ENCODE measurements around the gene SNX25. TPM values are rescaled to one million over a fixed set of nuclear protein-coding genes. Genes with fewer than 3 reads are reported as not detected.

SNX25 gene
- total RNA-seq, 2 donors from 2014 or later: 28.2 to 31.2 TPM

DNA sequence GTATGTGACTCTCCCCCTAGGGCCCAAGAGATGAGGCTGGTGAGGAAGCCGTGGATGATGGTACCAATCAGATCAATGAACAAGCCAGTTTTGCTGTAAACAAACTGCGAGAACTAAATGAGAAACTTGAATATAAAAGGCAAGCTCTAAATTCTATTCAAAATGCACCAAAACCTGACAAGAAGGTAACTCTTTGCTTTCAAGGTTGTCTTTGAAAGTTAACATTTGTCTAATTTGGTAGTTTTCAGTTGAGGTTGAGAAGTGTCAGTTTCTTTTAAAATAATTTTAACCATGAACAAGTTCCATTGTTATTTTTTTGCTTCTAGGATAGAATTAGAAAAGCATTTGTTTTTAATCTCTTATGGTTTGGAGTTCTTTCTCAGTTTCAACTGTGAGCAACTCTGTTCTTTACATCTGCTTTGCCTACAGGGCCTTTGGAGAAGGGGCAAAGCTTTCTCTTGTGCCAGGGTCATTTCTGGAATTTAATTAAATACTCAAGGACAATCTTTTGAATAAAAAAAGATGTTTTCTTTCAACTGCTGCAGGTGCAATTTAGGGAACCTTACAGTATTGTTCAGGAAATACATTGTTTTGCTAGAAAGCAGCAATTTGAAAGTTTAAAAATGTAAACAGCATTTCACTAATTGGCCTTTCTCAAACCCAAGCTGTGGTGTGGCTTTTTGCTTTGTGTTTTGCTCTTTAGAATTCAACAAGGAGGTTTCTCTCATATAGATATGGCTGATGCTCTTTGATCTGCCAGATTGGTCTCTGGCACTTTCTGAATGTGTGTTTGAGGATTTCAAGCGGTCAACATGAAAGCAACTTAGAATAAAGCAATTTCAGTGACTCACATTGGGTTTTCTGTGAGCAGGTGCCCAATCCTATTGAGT is 123.4 kb downstream of the SNX25 start:
- Mint-ChIP-seq H3K27me3 (no peaks in the 10 kb centered on the region), H3K4me3 (no peak overlapping the region), H3K4me1 (peaks cover 12% of the 10 kb centered on the region), H3K9me3 (no peaks in the 10 kb centered on the region), H3K36me3 (ENCODE audit: low read depth) (peaks cover 31% of the 10 kb centered on the region), H3K27ac (peak overlapping the region; percentile 51)
- peak; percentile 90 for ATAC-seq (replicated peaks)

DNA sequence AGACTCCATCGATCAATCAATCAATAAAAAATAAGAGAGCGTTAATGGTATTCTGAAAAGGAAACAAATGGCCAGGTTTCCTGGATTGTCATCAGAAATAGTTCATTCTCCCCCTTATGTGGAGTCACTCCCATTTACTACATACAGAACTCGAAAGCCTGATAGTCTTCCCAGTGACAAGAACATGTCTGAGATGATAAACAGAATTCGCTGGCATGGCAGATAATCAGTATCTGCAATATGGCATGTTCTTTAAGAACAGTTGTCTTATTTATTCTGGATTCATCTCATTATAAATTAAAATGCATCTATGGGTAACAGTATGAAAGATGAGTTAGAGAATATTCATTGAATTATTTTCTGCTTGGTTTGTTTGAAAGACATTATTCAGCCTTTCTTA is 124.9 kb downstream of the SNX25 start:
- no peak for ATAC-seq (replicated peaks)
- H3K4me1 Mint-ChIP-seq: peaks cover 14% of the 10 kb centered on the region
- no peak overlapping the region for H3K27ac Mint-ChIP-seq
- H3K4me3 Mint-ChIP-seq: no peak overlapping the region
- H3K27me3 Mint-ChIP-seq: no peaks in the 10 kb centered on the region
- peaks cover 40% of the 10 kb centered on the region for H3K36me3 Mint-ChIP-seq (ENCODE audit: low read depth)
- no peaks in the 10 kb centered on the region for H3K9me3 Mint-ChIP-seq

GRCh38 chr4:185335579-185335978 is 126.2 kb downstream of the SNX25 start:
- Mint-ChIP-seq H3K27ac (no peak overlapping the region), H3K4me3 (no peak overlapping the region), H3K36me3 (ENCODE audit: low read depth) (peaks cover 44% of the 10 kb centered on the region), H3K27me3 (no peaks in the 10 kb centered on the region), H3K9me3 (no peaks in the 10 kb centered on the region), H3K4me1 (peaks cover 18% of the 10 kb centered on the region)
- peak; percentile 55 for ATAC-seq (replicated peaks)

DNA sequence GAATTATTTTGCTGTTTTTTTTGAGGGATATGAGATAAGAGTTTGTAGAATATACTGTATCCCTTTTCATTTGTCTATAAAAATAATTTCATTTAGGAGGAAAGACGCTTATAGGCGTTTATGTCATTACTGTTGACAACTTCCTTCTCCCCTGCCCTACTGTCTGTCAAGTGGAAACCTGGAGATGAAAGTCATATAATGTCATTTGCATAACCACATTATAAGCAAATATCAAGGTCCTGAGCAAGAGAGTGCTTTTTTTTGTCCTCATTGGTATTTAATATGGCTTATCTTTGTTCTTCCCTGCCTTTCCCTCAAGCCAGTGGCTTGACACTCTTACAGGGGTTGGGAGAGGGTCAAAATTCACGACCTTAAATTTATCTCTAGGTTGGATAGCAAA is 130.5 kb downstream of the SNX25 start:
- no peaks in the 10 kb centered on the region for H3K9me3 Mint-ChIP-seq
- peaks cover 37% of the 10 kb centered on the region for H3K4me1 Mint-ChIP-seq
- no peak for ATAC-seq (replicated peaks)
- peaks cover 53% of the 10 kb centered on the region for H3K36me3 Mint-ChIP-seq (ENCODE audit: low read depth)
- peak overlapping the region; percentile 15 for H3K4me3 Mint-ChIP-seq
- H3K27ac Mint-ChIP-seq: peak overlapping the region; percentile 70
- H3K27me3 Mint-ChIP-seq: no peaks in the 10 kb centered on the region

- ATAC-seq (replicated peaks): no peak
- H3K4me3 Mint-ChIP-seq: peak overlapping the region; percentile 58
- H3K4me1 Mint-ChIP-seq: peaks cover 40% of the 10 kb centered on the region
- H3K27me3 Mint-ChIP-seq: no peaks in the 10 kb centered on the region
- H3K36me3 Mint-ChIP-seq (ENCODE audit: low read depth): peaks cover 53% of the 10 kb centered on the region
- H3K27ac Mint-ChIP-seq: peak overlapping the region; percentile 70
- H3K9me3 Mint-ChIP-seq: no peaks in the 10 kb centered on the region
These were observed 132.0 kb downstream of the SNX25 start for GRCh38 chr4:185341377-185341776.

DNA sequence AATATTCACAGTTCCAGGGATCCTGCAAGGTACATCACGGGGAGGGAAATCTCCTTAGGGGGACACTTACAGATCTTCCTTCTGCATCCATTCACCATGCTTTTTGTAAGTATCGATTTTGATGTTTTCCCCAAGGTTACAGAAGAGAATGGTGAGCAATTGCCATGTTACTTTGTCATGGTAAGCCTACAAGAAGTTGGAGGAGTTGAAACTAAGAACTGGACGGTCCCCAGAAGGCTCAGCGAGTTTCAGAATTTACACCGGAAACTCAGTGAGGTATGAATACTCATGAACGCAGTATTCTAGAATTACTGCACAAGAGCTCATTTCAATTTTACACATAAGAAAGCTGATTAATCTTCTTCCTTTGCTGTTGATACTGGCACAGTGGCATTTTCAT is 132.4 kb downstream of the SNX25 start:
- ATAC-seq (replicated peaks): peak; percentile 83
- Mint-ChIP-seq H3K36me3 (ENCODE audit: low read depth) (peaks cover 57% of the 10 kb centered on the region), H3K4me3 (peak overlapping the region; percentile 58)

GRCh38 chr4:185343726-185344581 is 134.6 kb downstream of the SNX25 start:
- H3K27me3 Mint-ChIP-seq: no peaks in the 10 kb centered on the region
- H3K36me3 Mint-ChIP-seq (ENCODE audit: low read depth): peaks cover 67% of the 10 kb centered on the region
- peak overlapping the region; percentile 33 for H3K4me3 Mint-ChIP-seq
- H3K27ac Mint-ChIP-seq: peak overlapping the region; percentile 35
- H3K4me1 Mint-ChIP-seq: peaks cover 44% of the 10 kb centered on the region
- H3K9me3 Mint-ChIP-seq: no peaks in the 10 kb centered on the region
- ATAC-seq (replicated peaks): peak; percentile 17

More for the DNA sequence above, 132.4 kb downstream of the SNX25 start:
- H3K27me3 Mint-ChIP-seq: no peaks in the 10 kb centered on the region
- peak overlapping the region; percentile 70 for H3K27ac Mint-ChIP-seq
- peaks cover 41% of the 10 kb centered on the region for H3K4me1 Mint-ChIP-seq
- no peaks in the 10 kb centered on the region for H3K9me3 Mint-ChIP-seq

DNA sequence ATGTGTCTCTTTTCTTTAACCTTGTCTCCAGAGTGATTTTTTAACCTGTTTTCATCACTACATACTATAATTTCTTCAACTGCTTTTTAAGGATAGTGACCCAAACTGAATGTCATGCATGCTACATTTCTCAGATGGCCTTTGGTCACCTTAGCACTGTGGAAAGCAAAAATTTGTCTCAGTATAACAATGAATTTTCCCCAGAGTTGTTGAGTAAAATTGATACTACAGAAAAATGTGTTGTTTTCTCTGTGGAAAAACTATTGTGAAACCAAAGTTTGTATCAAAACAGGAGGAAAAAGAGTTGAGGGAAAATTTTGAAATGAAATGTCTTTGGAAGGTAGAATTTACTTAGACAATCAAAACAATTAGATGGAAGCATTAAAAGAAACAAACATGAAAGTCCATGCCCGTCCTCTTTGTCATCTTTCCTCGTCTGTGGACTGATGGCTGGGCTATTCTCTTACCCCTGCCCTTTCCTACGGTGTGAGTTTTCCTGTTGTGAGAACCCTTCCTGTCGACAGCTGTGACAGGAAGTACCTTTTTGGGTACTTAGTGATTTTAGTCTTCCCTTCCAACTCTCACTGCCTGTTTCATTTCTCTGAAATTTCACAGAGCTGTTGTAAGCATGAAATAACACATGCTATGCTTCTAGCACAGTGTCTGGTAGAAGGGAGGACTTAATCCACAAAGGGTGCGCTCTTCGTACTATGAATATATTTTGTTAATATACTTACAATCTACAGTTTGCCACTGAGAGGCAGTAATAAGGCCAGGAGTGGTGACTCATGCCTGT is 135.5 kb downstream of the SNX25 start:
- peak; percentile 38 for ATAC-seq (replicated peaks)
- no peaks in the 10 kb centered on the region for H3K27me3 Mint-ChIP-seq
- H3K36me3 Mint-ChIP-seq (ENCODE audit: low read depth): peaks cover 67% of the 10 kb centered on the region
- peak overlapping the region; percentile 33 for H3K4me3 Mint-ChIP-seq
- peak overlapping the region; percentile 35 for H3K27ac Mint-ChIP-seq
- H3K4me1 Mint-ChIP-seq: peaks cover 37% of the 10 kb centered on the region
- no peaks in the 10 kb centered on the region for H3K9me3 Mint-ChIP-seq

- Mint-ChIP-seq H3K4me1 (peaks cover 26% of the 10 kb centered on the region), H3K36me3 (ENCODE audit: low read depth) (peaks cover 77% of the 10 kb centered on the region), H3K4me3 (no peak overlapping the region), H3K27ac (no peak overlapping the region), H3K9me3 (no peaks in the 10 kb centered on the region), H3K27me3 (no peaks in the 10 kb centered on the region)
- ATAC-seq (replicated peaks): no peak
These were observed 137.7 kb downstream of the SNX25 start for GRCh38 chr4:185346975-185347601.

DNA sequence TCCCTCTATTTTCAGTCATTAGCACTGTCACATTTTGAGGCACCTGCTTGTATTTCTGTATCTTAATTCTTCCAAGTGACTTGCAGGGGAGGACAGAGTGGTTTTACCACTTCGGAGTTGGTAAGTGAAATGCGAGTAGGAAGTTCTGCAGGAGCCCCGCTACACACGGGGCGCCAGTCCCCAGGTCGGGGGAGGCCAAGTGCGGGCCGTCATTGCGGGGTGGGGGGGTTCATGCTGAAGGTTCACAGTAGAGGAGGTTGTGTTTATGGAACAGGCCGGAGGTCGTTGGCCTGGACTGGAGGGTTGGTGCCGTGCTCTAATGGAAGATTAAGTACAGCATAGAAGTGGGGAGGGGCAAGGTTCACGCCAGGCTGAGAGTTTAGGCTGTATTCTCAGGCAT is 142.3 kb downstream of the SNX25 start:
- Mint-ChIP-seq H3K4me3 (no peak overlapping the region), H3K36me3 (ENCODE audit: low read depth) (peaks cover 66% of the 10 kb centered on the region), H3K4me1 (peaks cover 3% of the 10 kb centered on the region), H3K27ac (no peak overlapping the region), H3K27me3 (no peaks in the 10 kb centered on the region), H3K9me3 (no peaks in the 10 kb centered on the region)
- ATAC-seq (replicated peaks): no peak

DNA sequence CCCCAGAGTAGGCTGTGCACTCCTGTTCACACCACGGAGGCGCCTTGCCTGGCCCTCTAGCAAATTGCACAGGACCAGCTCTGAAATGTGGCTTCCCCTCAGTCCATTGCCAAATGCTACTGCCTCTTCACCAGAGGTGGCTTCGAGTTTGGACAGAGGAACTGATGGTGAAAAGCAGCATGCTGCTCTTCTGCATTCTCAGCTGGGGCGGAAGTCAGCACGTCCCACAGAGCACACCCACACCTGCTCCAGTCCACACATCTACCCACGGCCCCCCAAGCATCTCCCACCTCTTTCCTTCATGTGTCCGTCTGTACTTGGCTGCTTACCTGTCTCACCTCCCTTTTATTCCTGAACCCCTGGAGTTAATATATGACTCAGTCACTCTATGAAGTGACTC is 142.8 kb downstream of the SNX25 start:
- no peaks in the 10 kb centered on the region for H3K27me3 Mint-ChIP-seq
- no peak overlapping the region for H3K4me3 Mint-ChIP-seq
- H3K36me3 Mint-ChIP-seq (ENCODE audit: low read depth): peaks cover 65% of the 10 kb centered on the region
- H3K4me1 Mint-ChIP-seq: peaks cover 3% of the 10 kb centered on the region
- H3K9me3 Mint-ChIP-seq: no peaks in the 10 kb centered on the region
- no peak overlapping the region for H3K27ac Mint-ChIP-seq
- no peak for ATAC-seq (replicated peaks)

- Mint-ChIP-seq H3K4me3 (no peak overlapping the region), H3K27me3 (no peaks in the 10 kb centered on the region), H3K27ac (no peak overlapping the region), H3K4me1 (peaks cover 4% of the 10 kb centered on the region), H3K36me3 (ENCODE audit: low read depth) (peaks cover 65% of the 10 kb centered on the region), H3K9me3 (no peaks in the 10 kb centered on the region)
- ATAC-seq (replicated peaks): no peak
These were observed 143.3 kb downstream of the SNX25 start for GRCh38 chr4:185352741-185353140.

DNA sequence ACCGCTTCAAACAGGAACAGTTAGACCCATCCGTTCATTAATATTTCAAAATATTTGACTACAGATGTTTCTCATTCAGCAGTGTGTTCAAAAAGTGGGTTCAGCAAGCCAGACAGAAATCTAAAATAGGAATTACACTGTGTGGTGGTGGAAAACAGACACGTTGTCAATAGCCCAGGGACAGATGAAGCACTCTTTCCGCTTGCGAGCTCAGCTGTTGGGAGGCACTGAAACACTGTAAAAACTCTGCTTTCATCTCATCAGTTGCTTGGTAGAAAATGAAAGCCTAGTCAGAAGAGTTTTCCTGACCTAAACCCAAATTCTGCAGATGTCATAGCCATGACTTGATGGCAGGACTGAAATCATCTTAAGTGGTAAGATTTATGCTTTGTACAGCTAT is 147.8 kb downstream of the SNX25 start:
- H3K9me3 Mint-ChIP-seq: no peaks in the 10 kb centered on the region
- no peak overlapping the region for H3K4me3 Mint-ChIP-seq
- H3K27ac Mint-ChIP-seq: peak overlapping the region; percentile 16
- H3K27me3 Mint-ChIP-seq: no peaks in the 10 kb centered on the region
- peaks cover 52% of the 10 kb centered on the region for H3K36me3 Mint-ChIP-seq (ENCODE audit: low read depth)
- peaks cover 4% of the 10 kb centered on the region for H3K4me1 Mint-ChIP-seq
- ATAC-seq (replicated peaks): peak; percentile 83
